ENCODE results near the gene PF4V1. TPM values are rescaled to one million over a fixed set of nuclear protein-coding genes. Genes with fewer than 3 reads are reported as not detected.

PF4V1 gene, protein sequence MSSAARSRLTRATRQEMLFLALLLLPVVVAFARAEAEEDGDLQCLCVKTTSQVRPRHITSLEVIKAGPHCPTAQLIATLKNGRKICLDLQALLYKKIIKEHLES
- not detected for total RNA-seq

DNA sequence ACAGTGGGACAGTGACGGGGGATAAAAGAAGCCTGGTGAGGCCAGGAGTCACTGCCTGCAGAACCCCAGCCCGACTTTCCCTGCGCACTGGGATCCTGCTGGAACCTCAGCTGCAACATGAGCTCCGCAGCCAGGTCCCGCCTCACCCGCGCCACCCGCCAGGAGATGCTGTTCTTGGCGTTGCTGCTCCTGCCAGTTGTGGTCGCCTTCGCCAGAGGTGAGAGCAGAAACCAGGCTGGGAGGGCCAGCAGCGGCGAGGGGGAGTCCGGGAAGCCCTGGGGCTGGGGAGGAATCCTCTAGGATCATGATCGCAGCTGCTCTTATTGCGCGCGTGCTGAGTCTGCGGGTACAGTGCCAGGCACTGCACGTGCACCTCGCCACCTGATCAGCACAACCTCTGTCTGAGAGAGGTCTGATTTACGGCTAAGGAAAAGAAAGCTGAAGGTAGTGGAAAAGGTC, at the start of gene PF4V1:
Gene PF4V1, plus strand, starts transcription at position 51 of the 459 bp plus-strand sequence. Its CDS starts 67 bp downstream, at position 118.
- intact Hi-C loops (cut with DNase I): no loop called here
- TF ChIP-seq POLR2A (IDR thresholded peaks at IDR 0.05): no peak
- H3K4me1 ChIP-seq: peaks cover 10% of the 10 kb centered on the region
- no peaks in the 10 kb centered on the region for H3K36me3 ChIP-seq
- no peak for DNase-seq (ENCODE audit: extremely low spot score in 2 of 2)
- H3K9me3 ChIP-seq: no peaks in the 10 kb centered on the region
- no peaks in the 10 kb centered on the region for H3K27me3 ChIP-seq
- H3K4me3 ChIP-seq: peak within 1 kb of the TSS; percentile 19 to 32
- H3K27ac ChIP-seq: no peak within 1 kb of the TSS

DNA sequence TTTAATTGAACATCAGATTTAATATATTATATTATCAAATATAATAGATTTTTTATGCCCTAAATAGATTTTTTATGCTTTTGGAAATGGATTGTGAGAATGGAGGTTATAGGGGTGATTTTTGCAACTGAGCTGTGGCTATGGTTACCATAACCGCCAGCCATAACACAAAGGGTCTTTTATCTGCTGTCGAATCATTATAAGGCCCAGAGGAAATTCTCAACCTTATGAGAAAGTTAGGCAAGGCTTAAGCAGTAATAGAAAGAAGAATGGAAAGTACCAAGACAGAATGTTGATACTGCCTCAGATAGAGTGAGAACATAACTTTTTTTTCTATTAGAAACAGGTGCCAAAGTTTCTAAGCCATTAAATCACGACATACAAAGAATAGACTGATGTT, 42.9 kb upstream of the PF4V1 start:
- no peaks in the 10 kb centered on the region for H3K27me3 ChIP-seq
- no peak for DNase-seq (ENCODE audit: extremely low spot score in 2 of 2)
- H3K4me1 ChIP-seq: no peaks in the 10 kb centered on the region
- H3K4me3 ChIP-seq: no peak overlapping the region
- TF ChIP-seq POLR2AphosphoS5 (IDR thresholded peaks at IDR 0.05; ENCODE audit: insufficient read depth in 1 of 2, low read depth in 1 of 2) (no peak), POLR2A (IDR thresholded peaks at IDR 0.05) (no peak)
- TF ChIP-seq, protein P1, sequence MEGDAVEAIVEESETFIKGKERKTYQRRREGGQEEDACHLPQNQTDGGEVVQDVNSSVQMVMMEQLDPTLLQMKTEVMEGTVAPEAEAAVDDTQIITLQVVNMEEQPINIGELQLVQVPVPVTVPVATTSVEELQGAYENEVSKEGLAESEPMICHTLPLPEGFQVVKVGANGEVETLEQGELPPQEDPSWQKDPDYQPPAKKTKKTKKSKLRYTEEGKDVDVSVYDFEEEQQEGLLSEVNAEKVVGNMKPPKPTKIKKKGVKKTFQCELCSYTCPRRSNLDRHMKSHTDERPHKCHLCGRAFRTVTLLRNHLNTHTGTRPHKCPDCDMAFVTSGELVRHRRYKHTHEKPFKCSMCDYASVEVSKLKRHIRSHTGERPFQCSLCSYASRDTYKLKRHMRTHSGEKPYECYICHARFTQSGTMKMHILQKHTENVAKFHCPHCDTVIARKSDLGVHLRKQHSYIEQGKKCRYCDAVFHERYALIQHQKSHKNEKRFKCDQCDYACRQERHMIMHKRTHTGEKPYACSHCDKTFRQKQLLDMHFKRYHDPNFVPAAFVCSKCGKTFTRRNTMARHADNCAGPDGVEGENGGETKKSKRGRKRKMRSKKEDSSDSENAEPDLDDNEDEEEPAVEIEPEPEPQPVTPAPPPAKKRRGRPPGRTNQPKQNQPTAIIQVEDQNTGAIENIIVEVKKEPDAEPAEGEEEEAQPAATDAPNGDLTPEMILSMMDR (IDR thresholded peaks at IDR 0.05): no peak
- no peak overlapping the region for H3K27ac ChIP-seq
- H3K36me3 ChIP-seq: no peaks in the 10 kb centered on the region
- intact Hi-C loops (cut with DNase I): no loop called here
- no peaks in the 10 kb centered on the region for H3K9me3 ChIP-seq

DNA sequence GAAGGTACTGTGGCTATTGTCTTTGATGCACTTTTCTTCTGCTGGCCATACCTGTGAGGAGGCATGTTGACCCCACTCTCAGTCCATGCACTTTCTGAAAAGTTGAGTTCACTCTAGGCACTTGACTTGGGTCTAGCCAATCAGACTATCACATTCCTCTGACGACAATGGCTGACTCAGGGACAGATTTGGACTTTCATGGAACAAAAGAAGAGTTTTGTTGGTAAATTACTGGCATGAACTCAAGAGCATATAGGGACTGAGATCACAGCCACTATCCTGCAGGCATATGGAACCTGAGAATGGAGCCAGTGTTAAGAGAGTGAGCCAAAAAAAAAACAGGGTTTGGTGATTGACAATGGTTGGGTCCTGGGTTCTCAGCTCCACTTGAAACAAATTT, 41.3 kb upstream of the PF4V1 start:
- intact Hi-C loops (cut with DNase I): no loop called here
- Histone ChIP-seq H3K4me1 (no peaks in the 10 kb centered on the region), H3K4me3 (no peak overlapping the region), H3K27ac (no peak overlapping the region), H3K27me3 (no peaks in the 10 kb centered on the region), H3K36me3 (no peaks in the 10 kb centered on the region), H3K9me3 (no peaks in the 10 kb centered on the region)
- TF ChIP-seq POLR2A (IDR thresholded peaks at IDR 0.05) (no peak), POLR2AphosphoS5 (IDR thresholded peaks at IDR 0.05; ENCODE audit: insufficient read depth in 1 of 2, low read depth in 1 of 2) (no peak)
- TF ChIP-seq, protein P1 (IDR thresholded peaks at IDR 0.05): no peak
- no peak for DNase-seq (ENCODE audit: extremely low spot score in 2 of 2)

DNA sequence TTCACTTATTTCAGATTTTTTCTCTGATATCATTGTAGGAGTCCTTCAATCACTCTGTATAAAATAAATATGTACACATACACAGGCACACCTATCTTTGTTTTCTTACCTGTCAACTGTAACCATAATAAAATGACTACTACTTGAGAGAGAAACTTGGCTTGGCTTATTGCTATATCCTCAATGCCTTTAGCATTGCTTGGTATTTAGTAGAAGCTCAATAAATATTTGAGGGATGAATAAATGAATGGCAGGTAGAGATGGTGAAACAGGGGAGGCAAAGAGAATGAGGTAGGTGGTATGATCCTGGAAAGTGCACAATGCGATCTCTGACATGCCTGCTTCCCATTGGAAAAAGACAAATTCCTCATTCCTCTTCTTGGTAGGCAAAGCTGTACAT, 38.4 kb upstream of the PF4V1 start:
- intact Hi-C loops (cut with DNase I): no loop called here
- Histone ChIP-seq H3K27me3 (no peaks in the 10 kb centered on the region), H3K9me3 (no peaks in the 10 kb centered on the region), H3K27ac (no peak overlapping the region), H3K4me3 (no peak overlapping the region), H3K4me1 (no peaks in the 10 kb centered on the region), H3K36me3 (no peaks in the 10 kb centered on the region)
- TF ChIP-seq POLR2A (IDR thresholded peaks at IDR 0.05) (no peak), POLR2AphosphoS5 (IDR thresholded peaks at IDR 0.05; ENCODE audit: insufficient read depth in 1 of 2, low read depth in 1 of 2) (no peak)
- TF ChIP-seq, protein P1 (IDR thresholded peaks at IDR 0.05): no peak
- no peak for DNase-seq (ENCODE audit: extremely low spot score in 2 of 2)

DNA sequence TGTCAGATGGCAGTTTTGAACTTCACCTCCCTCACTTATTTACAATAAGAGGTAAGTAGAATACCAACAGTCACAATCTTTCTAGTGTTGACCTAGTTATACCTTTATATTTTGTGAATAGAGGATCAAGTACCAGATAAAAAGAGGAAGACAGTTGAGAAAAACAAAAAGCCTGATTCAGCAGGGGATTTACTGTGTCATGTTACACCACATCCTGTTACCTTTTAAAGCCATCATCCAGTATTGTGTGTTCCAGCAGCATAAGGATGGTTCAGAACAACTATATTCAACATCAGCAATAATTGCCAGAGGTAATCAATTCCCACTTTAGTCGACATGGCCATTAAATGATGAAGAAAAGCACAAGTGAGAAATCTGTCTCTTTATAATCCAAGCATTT, 38.0 kb upstream of the PF4V1 start:
- Histone ChIP-seq H3K4me3 (no peak overlapping the region), H3K27me3 (no peaks in the 10 kb centered on the region), H3K9me3 (no peaks in the 10 kb centered on the region), H3K4me1 (no peaks in the 10 kb centered on the region), H3K36me3 (no peaks in the 10 kb centered on the region), H3K27ac (no peak overlapping the region)
- no peak for DNase-seq (ENCODE audit: extremely low spot score in 2 of 2)
- intact Hi-C loops (cut with DNase I): no loop called here
- TF ChIP-seq POLR2A (IDR thresholded peaks at IDR 0.05): no peak
- TF ChIP-seq POLR2AphosphoS5 (IDR thresholded peaks at IDR 0.05; ENCODE audit: insufficient read depth in 1 of 2, low read depth in 1 of 2): no peak
- TF ChIP-seq, protein P1 (IDR thresholded peaks at IDR 0.05): no peak

Measured in vagina (tissue), 2 donors.